Inflammatory macrophage treated with lipopolysaccharide for 1 hour (primary cell): ENCODE data around the gene SLC25A21.
"Not testable (repeated sequence)": the region's sequence is repeated elsewhere in the genome, so short reads cannot be mapped to it uniquely, and the experiment has no call there.

Experiments used
- DNase-seq, 2 donors: peaks; one replicate each; pipeline ENCODE4 v3.0.0-alpha.2; 2020 to 2022

Gene SLC25A21

DNA sequence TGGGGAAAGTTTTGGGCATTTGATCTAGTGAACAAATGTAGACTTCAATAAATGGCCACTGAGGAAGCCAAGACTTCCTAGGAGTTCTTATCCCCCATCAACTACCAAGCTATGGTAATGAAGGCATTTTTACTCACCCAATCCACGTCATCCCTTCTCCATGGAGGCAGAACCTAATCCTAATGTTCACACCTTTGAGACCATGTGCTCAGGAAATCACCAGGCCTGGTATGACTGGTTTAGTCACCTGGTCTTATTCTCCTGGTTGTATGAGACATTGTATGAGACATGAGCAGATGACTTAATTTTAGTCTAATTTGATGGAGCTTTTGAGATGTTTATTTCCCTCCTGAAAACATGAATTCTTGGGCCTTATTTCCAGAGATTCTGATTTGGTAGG lies 422.2 kb downstream of the SLC25A21 start:
- DNase-seq, result no peak

DNA sequence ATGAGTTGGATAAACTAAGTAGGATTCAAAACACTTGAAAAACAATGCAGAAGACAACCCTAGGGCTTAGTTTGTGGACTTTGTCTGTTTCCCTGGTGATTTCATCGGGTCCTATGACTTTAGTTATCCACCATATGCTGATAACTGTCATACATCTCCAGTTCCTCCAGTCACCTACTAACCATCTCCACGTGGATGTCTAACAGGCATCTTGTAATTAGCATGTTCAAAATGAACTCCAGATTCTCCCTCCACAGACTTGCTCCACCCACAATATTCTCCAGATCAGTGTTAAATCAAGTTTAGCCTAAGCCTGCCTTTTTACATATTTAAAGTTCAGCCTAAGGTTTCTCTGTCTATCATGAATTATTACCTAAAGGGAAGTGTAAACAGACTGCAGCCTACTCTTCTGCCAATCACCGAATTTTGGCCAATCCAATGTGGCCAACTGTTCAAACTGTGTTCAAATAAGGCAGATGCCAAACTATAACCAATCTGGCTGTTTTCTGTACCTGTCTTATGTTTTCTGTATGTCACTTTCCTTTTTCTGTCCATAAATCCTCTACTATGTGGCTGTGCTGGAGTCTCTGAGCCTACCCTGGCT lies 423.7 kb downstream of the SLC25A21 start:
- no peak for DNase-seq

DNA sequence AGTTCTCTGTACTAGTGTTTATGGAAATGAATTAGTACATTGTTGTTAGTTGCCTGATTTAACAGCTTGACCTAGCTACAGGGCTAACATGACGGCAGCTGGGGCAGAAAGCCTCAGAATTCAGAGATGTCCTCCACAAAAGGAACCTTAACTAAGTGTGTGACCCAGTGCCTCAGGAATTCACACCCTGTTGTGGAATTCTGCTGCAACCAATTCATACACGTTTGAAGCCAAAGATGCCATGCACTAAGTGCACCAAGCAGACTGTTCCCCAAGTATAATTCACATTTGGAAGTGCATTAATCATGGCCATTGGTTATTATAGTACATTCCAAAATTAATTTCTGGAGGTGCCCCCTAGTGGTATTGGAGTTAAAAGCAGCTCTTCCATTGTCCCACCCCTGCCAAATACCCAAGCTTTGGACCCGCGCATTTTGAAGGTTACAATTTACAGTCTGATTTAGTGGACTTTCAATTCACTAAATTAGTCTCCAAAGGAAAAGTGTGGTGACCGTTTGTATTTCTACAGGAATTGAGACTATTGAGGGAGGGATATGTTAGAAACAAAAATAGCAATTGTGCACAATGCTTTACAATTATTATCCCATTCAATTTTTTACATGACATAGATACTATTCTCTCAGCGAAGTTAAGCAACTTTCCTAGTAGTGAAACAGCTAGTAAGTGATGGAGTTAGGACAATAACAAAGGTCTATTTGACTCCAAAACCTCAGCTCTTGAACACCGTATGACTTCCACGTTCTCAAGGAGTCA lies 424.8 kb downstream of the SLC25A21 start:
- DNase-seq, result peak in 1 of 2 donors; percentile 21

DNA sequence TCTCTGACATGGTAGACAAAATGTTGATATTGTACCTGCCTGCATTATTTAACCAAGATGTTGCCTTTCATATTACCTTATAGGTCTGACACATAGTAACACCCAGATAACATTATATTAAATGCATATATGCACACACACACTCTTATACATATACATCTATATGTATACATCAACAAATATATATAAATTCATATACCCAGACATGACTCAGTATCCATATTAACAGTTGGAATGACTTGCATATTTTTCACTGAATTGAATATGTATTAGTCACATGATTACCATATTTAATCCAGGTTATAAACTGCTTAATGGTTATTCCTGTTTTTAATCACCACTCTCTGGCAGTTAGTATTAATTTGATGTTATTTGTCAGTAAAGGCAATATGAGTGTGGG lies 425.5 kb downstream of the SLC25A21 start:
- no peak for DNase-seq

DNA sequence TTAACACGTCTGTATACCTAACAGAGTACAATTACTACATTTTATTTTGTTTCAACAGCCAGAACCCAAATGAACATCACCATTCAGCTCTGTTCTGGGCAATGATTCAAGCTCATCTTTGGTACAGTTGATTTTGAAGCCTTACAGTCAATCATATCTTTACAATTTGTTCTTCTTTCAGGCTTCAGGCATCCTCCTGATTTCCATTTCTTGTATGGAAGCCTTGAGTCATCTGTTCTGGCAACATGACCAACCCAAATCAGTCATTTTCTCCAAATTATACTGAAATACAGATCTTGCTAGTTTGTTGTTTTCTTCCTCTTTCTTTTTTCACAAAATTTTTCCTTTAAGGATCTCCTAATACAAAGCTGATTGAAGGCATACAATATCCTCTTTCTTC lies 430.5 kb downstream of the SLC25A21 start:
- no peak for DNase-seq

DNA sequence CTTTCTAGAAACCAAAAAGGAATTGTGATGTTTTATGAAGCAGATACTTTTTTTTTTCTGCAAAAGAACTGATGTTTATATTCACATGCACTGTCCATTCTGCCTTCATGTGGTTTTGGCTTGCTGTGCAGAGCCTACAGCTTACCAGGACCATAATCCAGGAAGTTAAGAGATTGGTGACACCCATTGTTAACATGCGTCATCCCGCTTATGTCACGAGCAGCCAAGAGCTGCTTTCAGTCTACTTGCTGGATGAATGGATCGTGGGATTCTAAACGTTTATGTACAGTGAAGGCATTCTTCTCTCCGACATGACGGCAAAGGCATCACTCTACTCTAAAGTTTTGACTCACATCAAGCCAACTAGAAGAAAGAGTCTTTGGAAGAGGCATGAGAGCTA lies 434.1 kb downstream of the SLC25A21 start:
- DNase-seq, result no peak

DNA sequence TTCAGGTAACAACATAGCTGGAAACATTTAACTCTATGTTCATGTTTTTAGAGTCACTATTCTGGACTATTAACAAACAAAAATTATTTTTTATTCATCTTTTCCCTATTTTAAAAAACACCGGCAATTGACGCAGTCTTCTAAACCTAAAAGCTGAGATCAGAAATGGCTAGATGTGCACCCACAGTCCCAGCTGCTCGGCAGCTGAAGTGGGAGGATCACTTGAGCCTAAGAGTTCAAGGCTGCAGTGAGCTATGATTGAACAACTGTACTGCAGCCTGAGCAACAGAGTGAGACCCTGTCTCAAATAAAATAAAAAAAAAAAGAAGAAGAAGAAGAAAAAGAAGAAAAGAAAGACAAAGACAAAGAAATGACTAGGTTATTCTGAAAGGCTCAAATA lies 446.3 kb downstream of the SLC25A21 start:
- no peak for DNase-seq

DNA sequence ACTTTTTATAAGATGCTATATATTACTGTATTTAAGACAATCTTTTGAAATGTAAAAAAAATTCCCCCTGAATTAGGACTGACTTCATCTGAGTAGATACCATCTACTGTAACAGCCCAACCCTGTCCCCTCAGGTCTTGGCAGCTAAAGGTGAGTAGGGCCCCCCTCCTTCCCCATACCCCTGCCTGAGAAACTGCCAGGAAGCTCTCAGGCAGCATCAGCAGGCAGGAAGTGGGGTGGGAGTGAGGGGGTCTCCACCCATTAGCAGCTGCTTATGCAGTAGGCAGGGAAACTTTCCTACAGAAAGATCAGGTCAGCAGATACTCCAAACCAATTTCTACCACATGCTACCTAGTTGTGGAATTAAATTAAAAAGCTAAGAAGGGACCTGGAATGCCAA lies 448.2 kb downstream of the SLC25A21 start:
- DNase-seq, result no peak

DNA sequence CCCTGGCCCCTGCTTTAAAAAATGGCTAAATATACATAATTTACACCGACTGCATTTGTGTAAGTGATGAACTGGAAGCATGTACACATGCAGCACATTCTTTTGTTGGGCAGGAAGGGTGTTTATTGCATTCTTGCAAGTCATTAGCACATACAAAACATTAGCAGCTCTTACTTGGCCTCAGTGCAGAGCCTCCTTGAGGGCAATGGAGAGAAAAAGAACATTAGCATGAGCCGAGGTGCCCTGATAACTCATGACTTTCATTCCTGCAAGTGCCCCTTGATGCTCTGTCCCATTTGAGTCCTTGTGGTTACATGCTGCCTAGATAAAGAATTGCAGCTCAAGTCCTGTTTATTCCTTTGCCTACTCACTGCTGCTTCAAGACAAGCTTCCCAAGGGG lies 448.9 kb downstream of the SLC25A21 start:
- no peak for DNase-seq

DNA sequence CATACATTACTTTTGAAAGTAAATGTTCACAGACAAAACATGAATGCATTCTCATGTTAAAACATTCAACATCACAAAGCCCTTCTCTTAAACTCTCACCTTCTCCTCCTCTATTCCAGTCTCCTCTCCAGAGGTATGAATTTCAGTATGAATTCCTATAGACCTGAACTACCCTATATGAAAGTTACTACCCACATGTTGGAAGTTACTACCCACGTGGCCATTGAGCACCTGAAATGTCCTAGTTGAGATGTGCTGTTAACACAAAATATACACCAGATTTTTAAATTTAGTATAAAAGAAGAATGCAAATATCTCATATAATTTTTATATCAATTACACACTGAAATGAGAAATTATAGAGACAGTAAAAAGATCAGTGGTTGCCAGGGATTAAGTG lies 450.5 kb downstream of the SLC25A21 start:
- no peak for DNase-seq

DNA sequence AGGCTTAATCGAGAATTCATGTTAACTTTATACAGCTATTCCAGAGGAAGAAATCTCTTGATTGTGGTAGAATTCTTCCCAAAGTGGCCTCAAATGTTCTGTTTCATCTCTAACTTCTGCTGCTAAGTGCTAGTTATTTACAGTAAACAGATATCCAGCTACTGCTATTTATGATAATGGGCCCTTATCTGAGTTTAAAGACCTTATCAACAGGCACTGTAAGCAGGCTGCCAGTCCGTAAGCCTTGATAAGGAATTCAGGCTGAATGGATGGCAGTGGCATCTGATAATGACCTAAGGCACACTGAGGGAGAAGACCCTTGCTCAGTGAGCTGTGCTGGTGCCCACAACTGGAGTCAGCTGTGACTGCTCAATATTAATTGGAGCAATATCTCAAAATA lies 451.7 kb downstream of the SLC25A21 start:
- no peak for DNase-seq

DNA sequence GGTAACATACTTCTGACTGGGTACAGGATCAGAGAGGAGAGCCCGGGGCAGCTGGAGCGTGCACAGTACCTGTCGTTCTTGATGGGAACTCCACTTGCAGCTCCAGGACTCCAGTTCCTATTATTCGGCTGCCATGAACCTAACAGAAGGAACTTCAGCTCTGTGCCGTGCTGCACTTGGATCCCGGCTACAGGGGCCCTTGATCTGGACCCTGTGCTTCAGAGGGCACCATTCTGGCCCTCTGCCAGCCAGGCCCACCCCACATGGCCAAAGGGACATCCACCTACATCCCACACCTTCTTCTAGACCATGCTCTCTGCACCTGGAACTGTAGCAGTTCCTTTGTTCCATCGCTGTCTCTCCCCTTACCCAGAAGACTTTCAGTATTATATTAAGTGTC lies 452.6 kb downstream of the SLC25A21 start:
- no peak for DNase-seq

DNA sequence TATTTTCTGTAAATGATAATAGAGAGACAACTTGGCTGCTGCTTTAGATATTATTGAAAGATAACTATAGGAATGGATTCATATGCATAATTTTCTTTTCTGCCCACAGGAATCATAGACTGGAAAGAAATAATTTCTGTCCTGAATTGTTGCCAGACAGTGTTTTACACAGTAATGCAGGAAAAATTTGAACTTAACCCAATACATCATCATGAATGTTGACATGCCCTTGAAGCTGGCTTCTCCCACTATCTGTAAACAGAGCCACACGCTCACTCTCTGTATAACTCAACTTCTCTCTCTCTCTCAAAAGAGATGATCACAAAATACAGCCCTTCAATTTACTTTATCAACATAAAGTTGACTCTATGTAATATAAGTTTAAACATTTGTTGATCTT lies 454.2 kb downstream of the SLC25A21 start:
- DNase-seq, result no peak

DNA sequence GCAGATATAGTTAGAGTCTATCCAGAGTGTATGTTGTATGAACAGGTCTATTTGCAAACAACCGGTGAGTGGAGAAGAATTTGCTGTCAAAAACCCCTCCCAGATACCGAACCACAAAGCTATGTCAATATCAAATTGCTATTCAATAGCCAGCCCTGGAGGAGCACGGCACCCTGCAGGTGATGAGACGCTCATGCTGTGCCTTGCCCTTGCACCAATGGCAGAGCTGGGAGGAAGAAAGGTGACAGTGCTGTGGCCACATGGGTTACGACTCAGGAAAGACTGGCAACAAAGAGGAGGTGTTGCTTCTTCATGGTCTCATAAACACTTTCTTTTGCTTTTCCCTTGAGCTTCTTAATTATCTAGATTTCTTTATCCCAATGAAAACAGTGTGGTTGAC lies 455.0 kb downstream of the SLC25A21 start:
- DNase-seq, result no peak

DNA sequence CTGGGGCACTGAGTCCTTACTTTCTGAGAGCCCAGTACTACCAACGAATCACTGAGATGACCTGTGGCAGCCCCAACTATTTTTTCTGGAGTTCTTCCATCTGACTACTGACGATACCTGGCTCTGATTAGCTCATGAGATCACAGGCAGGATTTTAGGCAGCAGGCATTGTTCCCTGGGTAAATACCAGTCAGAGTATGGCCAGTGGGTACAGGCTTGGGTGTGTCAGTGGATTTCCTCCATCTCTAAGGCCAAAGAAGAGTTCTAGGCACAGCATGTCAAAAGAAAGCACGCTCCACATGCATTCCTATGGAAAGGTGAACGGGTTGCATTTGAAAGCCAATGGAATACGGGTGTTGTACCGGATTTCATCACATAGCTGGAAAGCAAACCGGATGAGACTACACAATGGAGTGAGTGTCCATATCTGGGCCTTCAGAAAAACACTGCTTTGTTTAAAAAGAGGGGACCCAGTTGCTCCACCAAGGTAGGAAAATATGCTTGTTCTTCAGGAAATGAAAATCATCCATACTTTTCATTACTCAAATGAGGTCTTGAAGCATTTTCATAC lies 455.7 kb downstream of the SLC25A21 start:
- DNase-seq, result no peak

DNA sequence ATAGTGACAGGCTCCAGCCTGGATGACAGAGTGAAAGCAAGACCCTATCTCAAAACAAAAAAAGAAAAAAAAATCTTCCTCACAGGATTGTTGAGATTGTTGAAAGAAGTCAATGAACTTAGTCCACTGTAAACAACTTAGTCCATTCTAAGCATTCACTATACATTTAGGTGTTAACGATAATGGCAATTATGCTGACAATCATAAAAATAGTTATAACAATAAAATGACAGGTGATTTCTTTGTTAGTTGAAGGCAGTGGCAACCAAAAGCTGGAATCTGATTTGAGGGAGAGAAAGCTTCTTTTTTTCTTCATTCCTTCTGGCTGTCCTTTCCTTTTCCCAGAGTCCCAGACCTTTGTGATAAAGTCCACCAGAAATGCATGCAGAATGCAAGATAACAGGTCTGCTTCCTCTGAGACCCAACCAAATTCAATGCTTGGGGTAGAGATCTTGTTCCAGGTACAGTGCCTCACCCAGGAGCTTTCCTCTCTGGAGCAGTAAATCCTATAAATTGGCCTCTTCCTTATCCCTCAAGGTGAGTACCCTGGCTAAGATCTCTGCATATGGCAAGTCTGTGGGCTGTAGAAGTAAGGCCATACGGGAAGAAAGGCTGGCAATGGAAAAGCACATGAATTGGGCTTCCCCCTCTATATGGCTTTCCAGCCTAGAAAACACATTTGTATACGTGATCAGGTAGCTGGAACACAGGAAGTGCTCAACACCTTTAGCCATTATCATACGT lies 458.3 kb downstream of the SLC25A21 start:
- DNase-seq, result no peak

DNA sequence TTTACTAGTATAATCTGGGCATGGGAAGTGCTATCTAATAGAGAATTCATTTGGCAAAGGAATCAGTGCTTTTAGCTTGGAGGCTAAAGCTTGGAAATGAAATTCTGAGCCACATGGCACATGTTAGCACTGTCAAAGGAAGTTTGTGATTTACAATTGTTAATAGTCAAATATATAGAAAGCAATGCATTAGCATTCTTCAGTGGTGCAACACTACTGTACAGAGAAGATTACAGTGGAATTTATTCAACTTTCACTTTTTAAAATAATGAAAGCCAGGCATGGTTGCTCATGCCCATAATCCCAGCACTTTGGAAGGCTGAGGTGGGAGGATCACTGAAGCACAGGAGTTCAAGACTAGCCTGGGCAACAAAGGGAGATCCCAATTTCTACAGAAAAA lies 464.8 kb downstream of the SLC25A21 start:
- DNase-seq, result no peak

DNA sequence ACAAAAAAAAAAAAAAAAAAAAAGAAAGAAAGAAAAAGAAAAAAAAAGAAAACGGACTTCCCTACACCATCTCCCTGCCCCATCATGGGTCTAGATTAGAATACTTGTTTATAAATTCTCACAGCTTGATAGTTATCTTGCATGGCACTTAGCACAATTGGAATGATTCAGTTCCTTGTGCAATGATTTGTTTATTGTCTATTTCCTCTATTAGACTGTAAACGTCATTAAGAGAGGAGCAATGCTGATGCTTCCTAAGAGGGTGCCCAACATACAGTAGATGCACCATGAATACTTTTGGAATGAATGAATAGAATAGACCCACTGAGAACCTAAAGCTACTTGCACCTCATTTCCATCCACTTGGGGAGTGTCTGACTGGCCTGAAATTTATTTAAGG lies 469.9 kb downstream of the SLC25A21 start:
- DNase-seq, result no peak

DNA sequence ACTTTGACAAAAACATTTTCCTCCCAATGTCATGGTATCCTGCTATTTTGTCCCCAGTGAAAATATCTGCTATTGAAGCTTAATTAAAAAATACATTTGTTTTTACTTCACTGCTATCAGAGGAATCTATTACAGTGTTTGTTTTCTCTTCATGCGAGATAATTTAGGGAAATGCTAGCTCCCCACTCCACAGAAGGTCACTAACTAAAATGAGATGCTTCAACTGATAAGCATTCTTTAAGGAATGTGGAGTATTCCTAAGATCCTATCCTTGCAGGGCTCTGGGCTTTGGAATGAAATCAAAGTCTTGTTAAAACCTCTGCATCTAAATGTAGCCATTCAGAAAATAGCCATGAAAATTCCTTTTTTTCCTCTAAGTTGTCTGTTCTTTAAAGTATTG lies 471.3 kb downstream of the SLC25A21 start:
- DNase-seq, result no peak

DNA sequence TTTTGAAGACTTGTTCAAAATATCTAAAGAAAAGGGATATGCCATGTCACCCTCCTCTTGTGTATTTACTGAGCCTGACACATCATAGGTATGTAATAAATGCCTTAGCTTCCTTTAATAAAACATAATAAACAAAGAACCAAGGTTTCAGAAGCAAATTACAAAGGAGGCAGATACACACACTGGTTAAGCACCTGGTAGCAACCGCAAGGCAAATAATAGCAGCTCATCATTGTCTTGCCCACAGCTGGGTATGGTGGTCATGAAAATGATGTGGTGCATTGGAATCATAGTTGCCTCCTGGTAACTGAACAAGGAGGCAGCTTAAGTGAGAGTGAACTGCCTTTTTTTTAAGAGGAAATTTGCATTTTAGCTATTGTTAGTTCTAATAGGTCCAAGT lies 471.8 kb downstream of the SLC25A21 start:
- DNase-seq, result no peak

DNA sequence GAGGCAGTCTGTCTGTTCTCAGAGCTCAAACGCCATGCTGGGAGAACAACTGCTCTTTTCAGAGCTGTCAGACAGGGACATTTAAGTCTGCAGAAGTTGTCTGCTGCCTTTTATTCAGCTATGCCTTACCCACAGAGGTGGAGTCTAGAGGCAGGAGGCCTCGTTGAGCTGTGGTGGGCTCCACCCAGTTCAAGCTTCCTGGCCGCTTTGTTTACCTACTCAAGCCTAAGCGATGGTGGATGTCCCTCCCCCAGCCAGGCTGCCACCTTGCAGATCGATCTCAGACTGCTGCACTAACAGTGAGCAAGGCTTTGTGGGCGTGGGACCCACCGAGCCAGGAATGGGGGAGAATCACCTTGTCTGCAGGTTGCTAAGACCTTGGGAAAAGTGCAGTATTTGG lies 473.0 kb downstream of the SLC25A21 start:
- not testable (repeated sequence) for DNase-seq

DNA sequence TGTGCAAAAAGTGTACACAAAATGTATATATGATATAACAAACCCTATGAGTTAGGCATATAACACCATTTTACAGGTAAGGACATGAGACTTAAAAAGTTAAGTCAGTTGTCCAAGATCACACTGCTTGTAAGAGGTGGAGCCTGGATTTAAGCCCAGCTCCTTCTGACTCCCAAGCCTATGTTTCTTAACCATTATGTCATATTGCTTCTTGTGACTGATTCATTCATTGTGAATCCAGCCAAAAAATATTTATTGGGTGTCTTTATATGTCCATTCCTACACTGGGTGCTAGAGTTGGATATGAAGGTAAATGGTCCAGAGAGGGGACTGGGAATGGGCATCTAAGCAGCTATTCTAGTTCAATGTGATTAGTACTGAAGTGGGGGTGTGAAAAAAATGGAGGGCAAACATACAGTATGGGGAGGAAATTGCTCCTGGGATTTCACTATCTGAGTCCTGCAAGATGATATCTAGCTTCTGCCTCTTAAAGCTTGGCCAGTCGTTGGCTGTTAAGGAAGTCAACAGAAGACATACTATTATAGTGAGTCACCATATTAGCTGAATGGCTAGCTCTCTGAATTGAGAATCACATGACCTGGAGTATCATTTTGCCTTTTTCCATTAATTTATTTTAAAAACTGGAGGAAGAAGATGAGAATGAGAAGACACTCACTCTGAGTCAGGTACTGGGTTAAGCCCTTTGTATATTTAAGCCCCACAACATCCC lies 481.9 kb downstream of the SLC25A21 start:
- DNase-seq, result no peak

DNA sequence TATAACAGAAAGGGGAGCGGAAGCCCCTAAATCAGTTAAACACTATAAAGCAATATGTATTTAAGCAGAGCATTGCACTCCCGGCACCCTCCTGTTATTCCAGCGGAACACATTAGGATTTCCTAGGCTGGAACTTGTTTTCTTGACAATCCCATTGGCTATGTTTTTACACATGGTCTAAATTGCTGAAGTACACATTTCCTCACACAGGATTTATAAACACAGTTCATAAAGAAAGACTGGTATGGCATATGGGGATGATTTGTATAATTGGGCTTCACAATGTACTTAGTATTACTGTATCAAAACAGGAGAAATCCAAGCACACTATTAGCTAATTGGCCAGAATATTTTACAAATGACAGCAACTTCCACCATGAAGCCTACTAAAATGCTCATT lies 487.5 kb downstream of the SLC25A21 start:
- DNase-seq, result no peak
